GM19328 (cell line): ENCODE data around the gene RBX1.
"Not testable (repeated sequence)": the region's sequence is repeated elsewhere in the genome, so short reads cannot be mapped to it uniquely, and the experiment has no call there.

Experiments used
- ATAC-seq: cut with Tn5 transposase; IDR thresholded peaks from one replicate; pipeline ENCODE4 v1.9.1; 2021; ENCODE audit warnings: mild to moderate bottlenecking, moderate library complexity; ENCODE audit not compliant: unreplicated experiment

RBX1 gene

DNA sequence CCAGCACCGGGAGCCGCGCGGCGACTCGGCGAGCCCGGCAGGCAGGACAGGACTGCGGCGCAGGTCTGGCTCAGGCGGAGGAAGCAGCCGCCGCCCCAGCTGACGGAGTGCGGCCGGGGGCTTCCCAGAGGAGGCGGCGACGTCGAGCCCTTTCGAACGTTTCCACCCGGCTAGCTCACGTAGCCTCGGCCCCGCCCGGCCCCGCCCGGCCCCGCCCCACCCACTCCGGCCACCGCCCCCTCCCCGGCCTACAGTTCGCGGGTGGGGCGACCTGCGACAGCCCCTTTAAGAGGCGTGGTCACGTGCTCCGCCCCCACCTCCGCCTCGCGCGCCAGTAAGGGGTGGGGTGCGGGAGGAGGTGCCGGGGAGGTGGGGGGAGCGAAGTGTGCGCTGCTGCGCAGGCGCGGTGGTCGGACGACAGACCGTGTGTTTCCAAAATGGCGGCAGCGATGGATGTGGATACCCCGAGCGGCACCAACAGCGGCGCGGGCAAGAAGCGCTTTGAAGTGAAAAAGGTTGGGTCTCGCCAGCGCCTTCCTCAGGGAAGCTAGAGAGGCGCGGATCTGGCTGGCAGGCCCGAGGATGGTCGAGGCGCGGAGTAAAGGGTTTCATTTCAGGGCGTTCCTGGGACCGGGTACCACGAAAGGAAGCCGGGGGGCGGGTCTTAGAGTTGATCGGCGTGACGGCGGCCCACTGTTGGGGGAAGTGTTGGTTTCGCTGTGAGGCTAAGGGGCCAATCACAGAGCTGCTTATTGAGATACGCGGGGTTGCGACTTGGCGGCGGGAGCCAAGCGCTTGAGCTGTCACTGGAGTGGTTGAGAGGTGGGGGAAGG is at the start of gene RBX1:
Gene RBX1 (plus strand): TSS at position 417 of the 833 bp plus-strand sequence. CDS start 21 bp downstream, at position 438.
- ATAC-seq = peak; percentile 73

DNA sequence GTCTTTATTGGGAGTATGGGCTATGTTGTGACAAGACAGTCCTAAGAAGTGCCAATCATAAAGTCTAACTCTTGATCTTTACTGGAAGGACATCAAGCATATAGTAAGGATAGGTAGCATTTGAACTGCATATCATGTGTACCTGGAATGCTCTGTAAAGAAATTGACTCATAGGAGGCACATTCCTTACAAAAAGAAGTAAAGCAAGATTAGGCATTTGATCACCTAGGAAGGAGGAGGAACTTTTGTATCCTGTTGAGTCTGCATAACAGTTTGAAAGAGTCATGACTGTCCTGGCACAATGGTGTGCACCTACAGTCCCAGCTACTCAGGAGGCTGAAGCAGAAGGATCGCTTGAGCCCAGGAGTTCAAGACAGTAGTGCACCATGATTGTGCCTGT is 47.1 kb upstream of the RBX1 start:
- ATAC-seq = no peak

DNA sequence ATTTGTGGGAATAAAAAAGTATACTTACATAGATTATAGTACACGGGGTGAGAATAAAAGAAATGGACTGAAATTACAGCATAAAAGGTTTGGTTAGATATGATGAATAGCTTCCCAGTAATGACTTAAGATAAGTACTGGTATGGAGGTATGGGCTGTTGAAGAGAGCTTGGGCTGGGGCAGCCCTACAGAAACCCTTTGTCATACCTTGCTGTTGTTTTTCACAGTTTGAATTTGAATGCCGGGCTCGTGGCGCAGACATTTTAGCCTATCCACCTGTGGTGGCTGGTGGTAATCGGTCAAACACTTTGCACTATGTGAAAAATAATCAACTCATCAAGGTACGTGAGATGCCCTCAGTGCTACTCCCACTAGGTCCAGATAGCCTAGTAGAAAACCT is 42.3 kb upstream of the RBX1 start:
- ATAC-seq = no peak

DNA sequence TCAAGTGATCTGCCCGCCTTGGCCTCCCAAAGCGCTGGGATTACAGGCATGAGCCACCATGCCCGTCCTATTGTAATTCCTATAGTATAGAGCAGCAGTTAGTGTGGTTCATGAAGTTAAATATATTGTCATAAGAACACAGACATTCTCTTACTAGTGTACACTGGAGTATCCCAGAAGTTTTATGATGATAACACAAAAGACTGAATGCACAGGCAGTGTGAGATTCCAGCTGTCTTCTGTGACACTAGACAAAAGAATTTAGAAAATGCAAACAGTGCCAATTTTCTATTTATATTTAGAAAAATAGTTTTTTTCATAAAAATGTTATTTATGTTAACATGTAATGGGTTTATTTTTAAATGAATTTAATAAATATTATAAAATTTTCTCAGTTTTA is 39.4 kb upstream of the RBX1 start:
- ATAC-seq = no peak

DNA sequence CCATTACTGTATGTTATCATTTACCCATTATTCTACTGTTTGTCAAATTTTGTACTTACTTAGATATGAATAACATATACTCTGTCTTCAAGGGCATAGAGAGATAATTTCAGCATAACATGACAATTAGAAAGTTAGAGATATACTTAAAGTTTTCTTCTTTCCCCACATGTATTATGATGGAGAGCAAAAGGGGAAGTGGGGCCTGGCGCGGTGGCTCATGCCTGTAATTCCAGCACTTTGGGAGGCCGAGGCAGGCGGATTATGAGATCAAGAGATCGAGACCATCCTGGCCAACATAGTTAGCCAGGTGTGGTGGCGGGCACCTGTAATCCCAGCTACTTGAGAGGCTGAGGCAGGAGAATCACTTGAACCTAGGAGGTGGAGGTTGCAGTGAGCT is 38.2 kb upstream of the RBX1 start:
- ATAC-seq = not testable (repeated sequence)

DNA sequence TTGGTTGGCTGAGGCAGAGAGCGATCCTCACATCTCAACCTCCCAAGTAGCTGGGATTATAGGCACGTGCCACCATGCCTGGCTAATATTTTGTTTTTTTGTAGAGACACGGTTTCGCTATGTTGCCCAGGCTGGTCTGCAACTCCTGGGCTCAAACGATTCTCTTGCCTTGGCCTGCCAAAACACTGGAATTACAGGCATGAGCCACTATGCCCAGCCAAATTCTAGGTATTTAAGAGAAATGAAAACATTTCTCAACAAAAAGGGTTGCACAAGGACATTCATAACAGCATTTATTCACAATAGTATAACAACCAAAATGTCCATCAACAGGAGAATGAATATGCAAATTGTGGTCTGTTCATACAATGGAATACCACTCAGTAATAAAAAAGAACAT is 31.7 kb upstream of the RBX1 start:
- ATAC-seq = no peak

DNA sequence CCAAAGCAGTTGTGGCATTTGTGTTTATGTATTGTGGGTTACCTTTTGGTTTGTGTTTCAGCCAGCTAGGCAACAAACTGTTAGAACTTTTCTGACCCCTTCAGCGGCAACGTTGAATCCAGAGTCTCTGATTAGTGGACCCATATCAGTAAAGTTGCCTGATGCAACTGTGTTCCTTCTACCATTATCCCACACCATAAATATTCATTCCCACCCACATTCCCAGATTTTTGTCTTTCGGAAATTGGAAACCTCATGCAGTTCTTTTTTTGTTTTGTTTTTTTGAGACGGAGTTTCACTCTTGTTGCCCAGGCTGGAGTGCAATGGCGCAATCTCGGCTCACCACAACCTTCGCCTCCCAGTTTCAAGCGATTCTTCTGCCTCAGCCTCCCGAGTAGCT is 30.7 kb upstream of the RBX1 start:
- no peak for ATAC-seq

DNA sequence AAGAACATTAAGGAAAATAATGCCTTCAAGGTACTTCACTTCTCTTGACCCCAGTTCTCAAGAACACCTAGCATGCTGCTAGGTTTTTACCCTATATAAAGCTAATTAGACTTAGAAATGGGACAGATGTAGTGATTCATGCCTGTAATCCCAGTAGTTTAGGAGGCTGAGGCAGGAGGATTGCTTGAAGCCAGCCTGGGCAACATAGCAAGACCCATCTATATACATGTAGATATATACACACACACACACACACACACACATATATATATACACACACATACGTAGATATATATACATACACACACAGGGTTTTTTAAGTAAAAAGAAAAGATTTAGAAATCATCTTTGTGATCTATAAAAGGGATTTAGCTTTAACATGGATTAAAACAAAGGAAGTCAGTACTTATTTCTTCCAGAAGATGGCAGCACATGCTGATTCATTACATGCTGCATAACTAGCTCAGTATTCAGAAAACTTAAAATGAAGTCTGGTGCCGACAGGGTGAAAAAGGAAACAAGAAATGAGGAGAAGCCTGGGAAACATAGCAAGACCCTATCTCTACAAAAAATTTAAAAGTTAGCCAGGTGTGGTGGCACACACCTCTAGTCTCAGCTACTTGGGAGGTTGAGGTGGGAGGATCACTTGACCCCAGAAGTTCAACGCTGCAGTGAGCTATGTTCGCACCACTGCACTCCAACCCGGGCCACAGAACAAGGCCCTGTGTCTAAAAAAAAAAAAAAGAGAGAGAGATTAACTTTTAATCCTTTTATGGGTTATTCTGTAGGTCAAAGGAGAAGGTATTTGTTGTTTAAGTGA is 28.5 kb upstream of the RBX1 start:
- ATAC-seq = no peak

DNA sequence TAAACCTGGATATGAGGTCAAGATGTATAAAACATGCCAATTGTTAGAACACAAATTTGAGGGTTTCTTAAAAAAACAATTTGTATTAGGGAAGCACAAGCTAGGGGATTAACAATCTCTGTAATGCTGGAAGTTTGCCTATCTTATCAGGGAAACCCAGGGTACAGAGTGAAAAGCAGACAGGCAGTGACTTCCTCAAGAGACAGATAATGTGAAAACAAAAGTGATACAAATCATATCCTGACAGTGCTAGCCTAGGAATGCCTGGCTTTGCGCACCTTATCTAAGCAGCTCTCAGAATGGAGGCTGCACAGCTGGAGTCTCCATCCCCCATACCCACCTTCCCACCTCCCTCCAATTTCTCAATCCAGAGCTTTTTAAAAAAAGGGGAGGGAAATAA is 22.5 kb upstream of the RBX1 start:
- no peak for ATAC-seq

DNA sequence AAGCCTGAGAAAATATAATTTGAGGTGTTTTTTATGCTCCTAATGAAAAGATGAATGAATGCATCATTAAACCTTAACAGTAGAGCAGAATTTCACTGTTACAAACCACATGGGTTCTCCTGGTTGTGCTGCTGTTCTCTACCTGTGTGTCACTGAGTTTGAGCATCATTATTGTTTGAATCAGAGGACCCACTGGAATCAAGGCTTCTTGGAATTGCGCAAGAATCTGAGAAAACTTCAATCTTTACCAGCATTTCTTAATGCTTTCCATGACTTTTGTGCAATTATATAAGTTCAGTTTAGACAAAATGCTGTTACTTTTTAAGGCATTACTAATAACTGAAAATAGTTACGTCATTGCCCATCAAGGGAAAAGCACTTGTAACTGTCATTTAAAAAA is 18.8 kb upstream of the RBX1 start:
- no peak for ATAC-seq

DNA sequence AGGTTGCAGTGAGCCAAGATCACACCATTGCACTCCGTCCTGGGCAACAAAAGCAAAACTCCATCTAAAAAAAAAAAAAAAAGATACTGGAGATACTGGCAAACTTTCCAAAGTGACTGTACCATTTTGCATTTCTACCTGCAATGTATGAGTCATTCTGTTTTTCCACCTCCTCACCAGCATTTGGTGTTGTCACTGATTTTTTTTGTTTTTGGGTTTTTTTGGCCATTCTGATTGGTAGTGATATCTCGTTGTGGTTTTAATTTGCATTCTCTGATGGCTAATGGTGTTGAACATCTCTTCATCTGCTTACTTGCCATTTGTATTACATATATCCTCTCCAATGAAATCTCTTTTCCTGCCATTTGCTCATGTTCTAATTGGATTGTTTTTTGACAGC is 12.0 kb upstream of the RBX1 start:
- ATAC-seq = no peak

DNA sequence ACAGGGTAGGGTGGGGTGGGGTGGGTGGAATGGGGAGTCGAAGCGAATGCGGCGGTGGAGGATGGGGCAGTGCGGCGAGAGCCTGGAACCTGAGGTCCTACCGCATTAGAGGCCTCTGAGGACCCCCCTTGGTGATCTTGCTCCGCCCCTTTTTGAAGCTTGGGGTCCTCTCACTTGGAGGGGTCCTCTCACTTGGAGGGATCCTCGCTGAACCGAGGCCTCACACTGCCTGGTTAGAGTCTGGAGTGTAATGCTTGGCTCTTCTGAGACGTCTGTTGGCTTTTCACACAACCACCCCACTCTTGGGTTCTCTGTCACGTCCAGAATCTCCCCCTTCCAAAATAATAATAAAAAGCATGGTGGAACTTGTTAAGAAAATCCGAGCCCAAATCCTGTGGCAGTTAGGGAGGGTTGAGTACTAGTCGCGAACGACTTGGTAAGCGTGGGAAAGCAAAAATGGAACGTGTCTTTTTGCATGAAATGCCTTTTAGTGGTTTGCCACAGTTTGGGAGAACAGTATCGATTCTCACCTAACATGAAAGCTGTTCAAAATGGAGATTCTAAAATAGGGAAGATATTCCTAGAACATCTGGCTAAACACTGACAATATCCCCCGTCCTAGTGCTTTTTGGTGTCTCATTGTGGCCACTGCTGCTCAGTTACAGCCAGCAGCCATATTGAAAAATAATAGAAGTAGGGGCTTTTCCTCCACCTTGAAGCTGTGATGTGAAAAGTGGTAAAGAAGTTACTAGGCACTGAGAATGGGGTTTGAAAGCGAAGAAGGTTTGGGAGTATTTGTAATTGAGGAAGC is 822 bp downstream of the RBX1 start:
- no peak for ATAC-seq

DNA sequence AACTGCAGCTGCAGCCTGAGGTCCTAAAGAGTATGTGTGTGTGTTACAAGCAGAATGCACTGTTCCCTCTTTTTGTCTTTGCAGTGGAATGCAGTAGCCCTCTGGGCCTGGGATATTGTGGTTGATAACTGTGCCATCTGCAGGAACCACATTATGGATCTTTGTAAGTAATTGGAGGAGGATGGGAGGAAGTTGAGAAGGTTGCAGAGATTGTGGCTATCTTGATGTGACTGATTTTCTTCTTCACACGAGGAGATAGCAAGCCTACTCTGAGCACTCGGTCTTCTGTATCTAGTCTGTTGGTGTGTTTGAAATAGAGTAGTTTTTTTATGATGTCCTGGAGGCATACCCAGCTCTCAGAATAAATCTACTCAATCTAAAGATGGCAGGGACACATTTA is 2.3 kb downstream of the RBX1 start:
- no peak for ATAC-seq

DNA sequence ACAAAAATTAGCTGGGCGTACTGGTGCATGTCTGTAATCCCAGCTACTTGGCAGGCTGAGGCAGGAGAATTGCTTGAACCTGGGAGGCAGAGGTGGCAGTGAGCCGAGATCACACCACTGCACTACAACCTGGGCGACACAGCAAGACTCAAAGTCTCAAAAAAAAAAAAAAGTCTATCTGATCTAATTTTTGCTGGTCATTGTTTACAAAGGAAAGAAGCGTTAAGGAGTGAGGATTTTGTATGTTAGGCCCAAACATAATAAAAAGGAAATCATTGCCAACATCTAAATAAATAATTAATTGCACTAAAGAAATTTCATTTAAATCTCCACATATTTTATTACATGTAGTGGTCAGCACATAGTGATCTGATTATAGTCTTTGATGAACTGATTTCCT is 2.9 kb downstream of the RBX1 start:
- no peak for ATAC-seq

DNA sequence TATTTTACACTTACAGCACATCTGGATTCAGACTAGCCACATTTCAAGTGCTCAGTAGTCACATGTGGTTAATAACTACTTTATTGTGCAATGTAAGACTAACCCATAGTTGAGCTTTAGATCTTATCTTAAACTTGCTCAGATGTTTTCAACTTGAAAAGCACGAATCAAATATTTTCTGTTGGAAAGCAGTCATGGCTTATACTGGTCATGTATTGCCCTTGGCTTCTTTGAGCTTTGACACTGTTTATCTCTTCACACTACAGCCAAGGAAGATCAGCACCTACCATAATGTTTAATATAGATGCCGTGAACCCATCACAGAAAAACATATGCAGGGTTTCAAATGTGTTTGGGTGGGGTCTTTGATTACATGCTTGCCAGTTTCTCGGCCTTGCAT is 4.4 kb downstream of the RBX1 start:
- ATAC-seq = no peak

DNA sequence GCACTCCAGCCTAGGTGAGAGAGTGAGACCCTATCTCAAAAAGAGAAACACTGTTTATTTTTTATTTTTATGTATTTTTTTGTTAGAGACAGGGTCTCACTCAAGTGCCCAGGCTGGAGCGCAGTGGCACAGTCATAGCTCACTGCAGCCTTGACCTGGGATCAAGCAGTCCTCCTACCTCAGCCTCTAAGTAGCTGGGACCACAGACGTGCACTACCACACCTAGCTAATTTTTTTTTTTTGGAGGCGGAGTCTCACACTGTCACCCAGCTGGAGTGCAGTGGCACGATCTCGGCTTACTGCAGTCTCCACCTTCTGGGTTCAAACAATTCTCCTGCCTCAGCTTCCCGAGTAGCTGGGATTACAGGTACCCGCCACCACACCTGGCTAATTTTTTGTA is 6.4 kb downstream of the RBX1 start:
- ATAC-seq = no peak

DNA sequence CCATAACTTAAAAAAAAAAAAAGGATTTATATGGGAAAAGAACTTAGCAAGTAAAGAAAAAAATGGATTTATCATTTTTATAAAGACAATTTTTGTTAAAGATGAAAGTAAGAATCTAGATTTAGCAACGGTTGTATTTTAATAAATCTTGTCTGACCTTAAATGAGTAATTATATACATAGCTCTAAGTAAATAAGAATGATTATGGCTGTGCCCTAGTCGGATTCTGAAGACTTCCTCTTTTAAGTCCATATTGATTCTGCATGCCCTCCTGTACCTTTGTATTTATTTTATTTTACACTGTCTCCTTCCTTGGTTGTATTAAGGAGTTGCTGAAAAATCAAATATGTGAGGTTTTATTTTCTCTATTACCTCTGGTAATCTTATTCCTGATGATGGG is 7.1 kb downstream of the RBX1 start:
- no peak for ATAC-seq

DNA sequence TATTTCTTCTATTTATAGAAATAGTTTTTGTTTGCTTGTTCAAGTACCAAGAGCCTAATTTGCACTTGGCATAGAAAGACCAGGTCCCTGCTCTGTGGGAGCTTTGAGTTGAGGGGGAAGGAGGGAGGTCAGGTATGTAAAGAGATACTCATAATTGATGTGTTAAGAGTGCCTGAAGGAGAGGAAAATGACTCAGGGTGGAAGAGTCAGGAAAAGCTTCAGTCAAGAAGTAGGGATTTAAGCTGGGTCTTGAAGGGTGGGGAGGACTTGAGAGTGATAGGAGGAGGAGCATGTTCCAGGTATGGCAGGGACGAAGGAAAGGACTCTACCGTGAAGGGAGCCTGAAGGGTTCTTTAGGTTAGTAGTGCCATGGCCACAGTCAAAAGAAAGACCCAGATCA is 9.0 kb downstream of the RBX1 start:
- ATAC-seq = no peak

DNA sequence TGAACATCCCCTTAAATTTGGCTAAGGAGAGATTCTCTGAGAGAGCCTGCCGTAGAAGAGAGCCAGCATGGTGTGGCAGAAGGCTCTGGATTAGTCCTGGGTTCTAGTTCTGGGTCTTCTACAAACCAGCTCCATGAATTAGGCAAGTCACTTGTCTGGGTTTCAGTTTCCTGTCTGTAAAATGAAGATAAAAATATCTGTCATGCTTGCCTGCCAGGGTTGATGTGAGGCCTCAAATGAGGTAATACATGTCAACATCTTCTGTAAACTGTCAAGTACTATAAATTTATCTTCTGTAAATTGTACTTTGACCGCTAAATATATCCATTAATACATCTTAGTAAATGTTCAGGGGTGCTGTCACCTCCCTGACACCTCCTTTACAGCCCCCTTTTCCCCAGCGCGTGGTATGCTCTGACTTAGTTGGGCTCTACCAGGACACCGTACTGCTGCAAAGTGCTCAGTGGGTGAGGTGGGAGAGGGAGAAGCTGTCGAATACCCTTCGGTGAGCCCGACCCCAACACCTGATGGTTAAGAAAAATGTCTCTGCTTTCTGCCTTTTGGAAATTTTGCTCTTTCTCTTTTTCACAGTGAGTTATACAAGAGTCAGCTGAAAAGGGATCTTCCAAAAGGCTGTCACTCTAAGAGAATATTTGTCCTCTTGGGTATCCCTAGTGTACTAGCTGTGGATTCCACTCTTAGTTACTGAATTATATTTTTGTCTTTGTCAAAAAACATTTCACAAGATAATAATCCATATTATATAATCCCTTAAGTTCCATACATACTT is 15.0 kb downstream of the RBX1 start:
- ATAC-seq = no peak

DNA sequence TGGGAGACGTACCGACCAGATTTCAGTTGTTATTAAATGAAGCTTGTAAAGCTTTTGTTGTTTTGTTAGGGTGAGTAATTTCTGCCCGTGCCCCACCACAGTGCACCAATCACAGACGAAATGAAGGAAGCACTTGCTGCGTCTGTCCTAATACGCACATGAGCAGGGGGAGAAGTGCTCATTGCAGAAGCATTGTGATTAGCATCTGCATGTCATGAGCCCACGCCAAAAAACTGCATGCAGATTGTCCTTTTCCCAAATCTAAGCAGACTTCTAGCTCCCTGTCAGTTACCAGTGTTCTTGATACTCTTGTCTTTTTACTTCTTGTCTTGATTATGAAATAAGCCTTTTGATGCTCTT is 15.5 kb downstream of the RBX1 start:
- ATAC-seq = no peak
